DMS79 (cell line): Measurements from ENCODE around the gene PSTPIP1.

ENCODE experiments used
- DNase-seq: peaks from one replicate; lab custom pipeline; 2025; lab: John Stamatoyannopoulos, UW

PSTPIP1 gene

DNA sequence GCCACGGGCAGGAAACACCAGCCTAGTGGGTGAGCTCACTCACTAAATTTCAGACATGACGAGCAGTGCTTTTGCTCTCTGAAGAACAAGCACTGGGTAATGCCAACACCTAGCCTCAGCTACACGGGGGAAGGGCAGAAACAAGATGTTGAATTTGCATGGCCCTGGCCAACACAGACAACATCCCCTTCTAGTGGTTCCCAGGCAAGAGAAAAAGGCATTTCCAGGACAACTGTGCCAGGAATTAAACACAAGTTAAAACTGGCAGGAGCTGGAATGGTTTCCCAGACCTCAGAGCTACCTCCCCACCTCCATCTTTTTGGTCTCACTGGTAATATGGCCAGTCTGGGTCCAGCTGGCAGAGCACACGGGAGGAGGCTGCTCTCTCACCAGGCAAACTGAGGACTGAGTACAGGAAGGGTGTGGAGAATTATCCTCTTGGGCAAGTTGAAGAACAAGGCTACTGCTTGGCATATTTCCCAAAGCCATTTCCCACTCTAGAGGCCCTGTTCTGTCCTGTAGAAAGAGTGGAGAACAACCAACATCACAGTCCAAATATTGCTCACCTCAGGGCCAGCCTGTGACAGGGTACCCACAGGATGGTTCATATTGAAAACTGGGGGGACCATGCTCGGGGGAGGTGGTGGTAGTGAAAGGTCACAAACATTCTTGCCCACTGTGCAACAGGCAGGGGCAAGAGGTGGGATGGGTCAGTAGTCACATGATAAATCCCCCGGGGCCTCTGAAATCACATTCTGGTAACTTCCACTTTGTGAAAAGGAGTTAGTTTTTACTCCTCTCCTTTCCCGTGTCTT lies 49.5 kb downstream of the PSTPIP1 start:
- no peak for DNase-seq

- DNase-seq: no peak
These were observed 51.1 kb downstream of the PSTPIP1 start for GRCh38 chr15:77045985-77046384.

DNA sequence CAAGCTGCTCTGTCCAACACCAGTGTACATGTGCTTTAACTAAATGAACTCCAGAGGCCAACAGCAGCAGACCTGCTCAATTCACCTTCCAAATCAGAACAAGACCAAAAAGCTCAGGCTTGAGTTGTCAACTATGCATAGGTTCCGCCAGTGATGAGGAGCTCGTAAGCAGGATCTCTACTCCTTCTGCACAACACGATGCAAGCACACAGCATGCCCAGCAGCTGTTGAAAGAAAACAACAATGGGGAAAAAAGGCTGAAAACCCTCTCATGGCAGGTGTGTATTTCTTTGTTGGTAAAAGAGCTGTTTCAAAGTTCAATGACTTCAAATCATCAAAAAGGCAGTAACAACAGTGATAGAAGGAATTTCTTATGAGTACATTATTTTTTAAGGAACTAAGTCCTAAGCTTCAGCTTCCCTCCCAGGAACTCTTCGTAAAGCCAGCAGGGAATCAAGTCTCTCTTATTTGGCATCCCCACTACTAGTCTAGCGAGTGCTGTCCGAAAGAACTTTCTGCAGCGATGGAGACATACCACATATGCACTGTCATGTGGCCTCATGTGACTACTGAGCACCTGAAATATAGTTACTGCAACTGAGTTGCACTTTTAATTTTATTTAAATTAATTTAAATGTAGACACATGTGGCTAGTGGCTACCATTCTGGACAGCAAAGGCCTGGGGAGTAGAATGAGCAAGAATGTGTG lies 51.9 kb downstream of the PSTPIP1 start:
- DNase-seq: no peak

DNA sequence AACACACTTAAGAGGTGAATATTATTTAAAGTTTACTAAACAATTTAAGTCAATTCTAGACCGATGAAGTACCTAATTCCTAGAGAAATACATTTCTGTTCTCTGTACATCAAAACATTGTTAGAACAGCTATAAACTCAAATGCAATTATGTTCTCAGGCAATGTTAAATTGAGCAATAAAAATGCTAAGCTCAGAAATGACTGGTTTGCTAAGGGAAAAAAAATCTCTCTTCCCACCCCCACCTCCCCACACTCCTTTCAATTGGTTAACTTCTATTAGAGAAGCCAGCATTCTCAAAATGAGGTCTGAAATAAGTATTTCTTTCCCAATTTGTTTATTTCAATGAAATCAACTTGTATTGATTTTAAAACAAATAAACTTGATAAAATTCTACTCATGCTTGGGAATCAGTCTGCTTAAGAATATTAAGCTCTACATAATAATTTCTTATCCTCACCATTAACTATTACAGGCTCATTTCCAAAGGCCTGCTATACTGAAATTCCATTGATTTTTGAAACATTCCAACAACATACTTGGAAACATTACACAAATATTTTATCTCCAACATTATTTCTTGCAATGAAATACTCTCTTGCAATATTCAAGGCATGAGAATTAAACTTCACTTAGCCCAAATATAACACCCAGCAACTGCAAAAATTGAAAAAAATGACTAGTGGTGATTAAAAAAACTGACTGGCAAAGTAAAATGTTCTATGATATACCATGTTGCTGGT lies 53.4 kb downstream of the PSTPIP1 start:
- no peak for DNase-seq

DNA sequence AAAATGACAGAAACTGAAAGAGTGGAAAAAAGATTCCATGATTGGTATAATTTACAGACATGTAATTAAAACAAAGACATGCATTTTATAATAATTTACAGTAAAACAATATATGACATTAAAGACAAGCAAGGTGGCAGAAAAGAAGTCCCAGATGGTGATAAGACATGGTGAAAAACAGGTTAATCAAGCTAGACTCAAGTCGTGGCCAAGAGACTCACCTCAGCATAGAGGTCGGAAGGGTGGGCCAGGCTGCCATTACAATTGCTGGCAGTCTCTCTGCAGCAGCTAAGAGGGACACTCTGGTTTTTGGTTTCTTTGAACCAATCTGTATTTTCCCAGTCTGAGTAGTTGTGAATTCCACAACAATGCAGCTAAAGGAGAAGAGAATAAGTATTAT lies 57.6 kb downstream of the PSTPIP1 start:
- DNase-seq: no peak

GRCh38 chr15:77053709-77054108 lies 58.8 kb downstream of the PSTPIP1 start:
- DNase-seq: no peak

DNA sequence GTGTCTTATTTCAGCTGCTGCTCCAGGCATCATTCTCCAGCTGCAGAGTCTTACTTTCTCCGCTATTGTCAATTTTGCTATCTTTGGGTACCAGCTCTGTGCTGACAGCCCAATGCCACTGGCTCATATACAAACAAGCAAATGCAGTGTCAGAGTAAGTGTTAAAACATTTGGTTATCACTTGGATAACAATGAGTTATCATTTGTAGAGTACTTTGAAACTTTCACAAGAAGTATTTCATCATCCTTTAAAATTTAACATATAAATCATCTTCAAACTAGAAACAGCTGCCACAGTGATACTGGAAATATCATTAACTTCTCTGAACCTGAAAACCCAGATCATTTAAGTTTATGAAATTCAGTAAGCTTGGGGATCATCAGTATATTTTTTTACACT lies 62.1 kb downstream of the PSTPIP1 start:
- DNase-seq: no peak

GRCh38 chr15:77057685-77058084 lies 62.8 kb downstream of the PSTPIP1 start:
- DNase-seq: no peak

GRCh38 chr15:77058468-77058867 lies 63.5 kb downstream of the PSTPIP1 start:
- no peak for DNase-seq

DNA sequence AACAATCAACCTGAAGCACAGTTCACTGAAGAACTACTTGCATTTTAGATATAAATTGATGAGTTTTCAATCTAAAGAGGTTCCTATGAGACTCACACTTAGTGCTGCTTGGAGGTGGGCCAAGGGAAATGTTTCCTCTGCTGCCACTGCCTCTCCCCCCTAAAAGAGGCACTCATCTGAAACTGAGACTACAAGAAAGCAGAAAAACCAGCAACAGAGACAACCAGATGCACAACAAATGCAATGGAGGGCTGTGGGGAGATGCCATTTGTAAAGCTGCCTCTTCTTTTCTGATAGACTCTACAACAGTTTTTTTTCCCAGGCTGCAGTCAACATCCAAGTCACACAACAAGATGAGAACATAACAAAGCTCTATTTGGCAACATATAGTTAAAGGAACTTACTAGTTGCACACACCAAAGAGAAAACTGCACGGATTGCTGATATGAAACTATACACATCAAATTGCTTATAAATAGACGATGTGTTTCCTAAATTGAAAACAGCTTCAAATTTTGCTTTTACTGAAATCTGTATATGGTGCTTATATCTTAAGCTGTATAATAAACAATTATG lies 64.9 kb downstream of the PSTPIP1 start:
- DNase-seq: peak; percentile 19

- DNase-seq: no peak
These were observed 65.6 kb downstream of the PSTPIP1 start for GRCh38 chr15:77060546-77060945.

- DNase-seq: no peak
These were observed 68.3 kb downstream of the PSTPIP1 start for GRCh38 chr15:77063249-77063648.

DNA sequence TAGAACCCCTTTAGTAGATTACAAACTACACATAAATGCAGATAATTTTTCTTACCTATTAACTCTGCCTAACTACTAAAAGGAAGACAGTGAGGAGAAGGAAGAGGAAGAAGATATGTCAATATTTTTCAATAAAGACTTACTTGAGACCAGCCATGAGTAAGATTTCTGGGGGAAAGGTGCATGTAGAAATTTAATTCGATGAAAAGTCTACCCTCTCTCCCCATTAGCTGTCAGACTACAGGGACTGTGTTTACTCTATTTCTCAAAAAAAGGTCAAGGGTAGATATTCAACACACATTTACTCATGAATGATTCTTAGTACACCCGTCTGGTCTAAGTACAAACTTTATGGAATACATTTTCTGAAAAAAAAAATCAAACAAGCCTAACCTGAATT lies 69.1 kb downstream of the PSTPIP1 start:
- DNase-seq: no peak

DNA sequence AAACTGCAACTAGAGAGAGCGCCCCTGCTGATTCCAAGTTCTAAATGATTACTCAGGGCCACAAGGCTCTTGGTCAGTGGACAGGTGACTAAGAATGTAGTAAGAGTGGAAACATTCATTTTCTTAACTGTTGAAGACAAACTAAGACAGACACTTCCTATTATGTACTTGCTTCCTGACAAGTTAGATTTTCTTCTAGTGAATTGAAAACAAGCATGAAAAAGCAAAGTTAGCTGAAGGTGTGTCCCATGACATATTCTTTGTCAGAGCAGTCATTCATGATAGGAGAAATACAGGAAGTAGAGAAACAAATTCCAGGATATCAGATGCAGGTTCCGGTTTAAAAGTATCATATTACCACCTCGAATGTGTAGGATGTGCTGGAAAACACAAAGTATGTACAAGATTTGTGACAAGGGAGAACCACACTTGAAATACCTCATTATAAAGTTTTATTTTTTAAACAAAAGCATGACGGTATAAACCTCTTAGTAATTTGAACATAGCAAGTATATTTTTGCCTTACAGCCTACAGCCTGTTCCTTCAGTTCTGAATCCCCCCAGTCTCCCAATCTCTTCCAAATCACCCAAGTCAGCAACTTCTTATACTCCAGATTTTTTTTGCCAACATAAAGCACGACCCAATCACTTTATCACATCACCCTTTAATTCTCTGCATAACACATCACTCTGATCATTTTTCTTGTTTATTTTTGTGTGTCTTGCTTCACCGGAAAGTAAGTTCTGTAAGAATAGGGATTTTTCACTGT lies 69.8 kb downstream of the PSTPIP1 start:
- DNase-seq: no peak

DNA sequence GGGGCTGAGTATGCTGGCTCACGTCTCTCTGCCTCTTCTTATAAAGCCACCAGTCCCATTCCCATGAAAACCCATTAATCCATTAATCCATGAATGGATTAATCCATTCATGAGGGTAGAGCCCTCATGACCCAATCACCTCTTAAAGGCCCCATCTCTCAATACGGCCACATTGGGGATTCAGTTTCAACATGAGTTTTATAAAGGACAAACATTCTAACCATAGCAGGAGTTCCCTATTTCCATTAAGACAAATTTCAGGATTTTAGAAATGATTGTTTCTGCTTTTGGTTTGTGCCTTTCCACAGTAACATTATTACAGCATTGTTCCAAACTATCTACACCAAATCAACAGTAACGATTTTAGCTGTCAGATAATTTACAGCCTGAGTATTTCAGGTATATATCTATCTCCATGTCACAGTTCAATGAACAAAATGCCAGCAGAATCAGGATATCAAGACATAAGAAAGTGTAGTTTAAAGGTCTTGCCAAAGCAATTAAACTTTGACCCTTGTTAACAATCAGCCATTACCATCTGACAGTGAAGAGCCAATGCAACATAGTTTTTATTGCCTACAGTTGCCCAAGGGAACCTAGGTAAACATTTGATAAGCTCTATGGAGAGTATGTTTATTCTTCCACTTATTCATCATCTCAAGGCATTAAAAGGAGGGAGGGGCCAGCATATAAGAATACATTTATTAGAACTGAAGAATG lies 72.2 kb downstream of the PSTPIP1 start:
- DNase-seq: peak; percentile 41

GRCh38 chr15:77067691-77068367 lies 72.9 kb downstream of the PSTPIP1 start:
- DNase-seq: no peak

GRCh38 chr15:77068633-77069032 lies 73.7 kb downstream of the PSTPIP1 start:
- DNase-seq: no peak

DNA sequence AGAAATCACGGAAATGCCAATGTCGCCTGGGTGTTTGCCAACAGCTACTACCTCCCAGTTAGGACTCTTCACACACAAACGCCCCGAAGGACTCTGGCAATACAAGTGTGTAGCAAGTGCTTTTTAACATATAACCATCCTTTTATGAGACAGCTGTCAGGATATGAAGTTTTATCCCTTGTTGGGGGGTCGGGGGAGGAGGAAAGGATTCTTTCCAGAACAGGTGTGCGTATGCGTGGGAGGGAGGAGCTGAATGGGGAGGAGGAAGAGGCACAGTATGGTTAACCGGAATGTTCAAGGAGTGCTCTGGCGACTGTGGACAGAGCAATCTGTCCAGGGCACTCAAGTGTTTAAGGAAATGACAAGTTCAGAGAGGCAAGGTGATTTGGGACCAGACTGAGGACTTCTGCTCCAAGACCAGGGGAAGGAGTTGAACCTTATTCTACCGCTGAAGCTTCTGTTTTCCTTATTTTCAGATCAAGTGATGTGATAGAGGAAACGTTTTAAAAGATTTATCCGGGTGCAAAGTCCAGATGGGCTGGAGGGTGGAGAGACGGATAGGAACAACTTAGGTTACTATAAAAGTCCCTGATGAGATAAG lies 74.7 kb downstream of the PSTPIP1 start:
- DNase-seq: no peak

- no peak for DNase-seq
These were observed 75.2 kb downstream of the PSTPIP1 start for GRCh38 chr15:77070180-77070494.
